ENCODE results near the gene RAB3IL1. TPM values are rescaled to one million over a fixed set of nuclear protein-coding genes. Genes with fewer than 3 reads are reported as not detected.

The RAB3IL1 gene
- total RNA-seq, 1 experiment from 2014 or later = 7.9 TPM

GRCh38 chr11:61960532-61960931 lies 43.2 kb upstream of the RAB3IL1 start:
- no peak for ATAC-seq

GRCh38 chr11:61959678-61960077 lies 42.3 kb upstream of the RAB3IL1 start:
- Histone ChIP-seq H3K4me3 (ENCODE audit: low read length) (no peak overlapping the region), H3K27me3 (ENCODE audit: low read length) (no peaks in the 10 kb centered on the region), H3K9me2 (replicated peaks; ENCODE audit: low read length) (no peaks in the 10 kb centered on the region), H4K20me1 (ENCODE audit: low read length) (peaks cover 9% of the 10 kb centered on the region), H3K27ac (ENCODE audit: low read length) (no peak overlapping the region), H3K9me3 (ENCODE audit: low read length) (no peaks in the 10 kb centered on the region), H3K9ac (ENCODE audit: low read length) (no peak overlapping the region), H3K79me2 (ENCODE audit: low read length) (peaks cover 4% of the 10 kb centered on the region), H3K4me1 (ENCODE audit: insufficient read depth, low read length) (peaks cover 8% of the 10 kb centered on the region), H3K36me3 (ENCODE audit: low read depth, low read length) (peaks cover 9% of the 10 kb centered on the region), H2AFZ (ENCODE audit: low read length) (no peak overlapping the region), H3F3A (ENCODE audit: low read length, unreplicated experiment) (no peaks in the 10 kb centered on the region), H3K4me2 (ENCODE audit: low read length) (no peak overlapping the region)
- ATAC-seq = no peak
- no peak for DNase-seq
- ChIA-PET POLR2A (ENCODE audit: unreplicated experiment) (interaction anchor here (0.6 kb wide), 1 partner anchor 13 kb away, joined by 3 read pairs; no protein-coding TSS in a partner anchor), CTCF (interaction anchor here (1.5 kb wide), 1 partner anchor 122 kb away, joined by 7 read pairs; no protein-coding TSS in a partner anchor)
- intact Hi-C loops (cut with micrococcal nuclease) = loop anchor here (5.0 kb wide), 1 partner anchor 62 kb away; no protein-coding TSS in a partner anchor
- BruUV-seq (replicated peaks) = no TSS peak
- TF ChIP-seq EZH2phosphoT487 (IDR thresholded peaks at IDR 0.05; ENCODE audit: borderline replicate concordance, low read length) (no peak), CTCF (conservative IDR thresholded peaks at IDR 0.05; ENCODE audit: low read depth, low read length) (no peak), EZH2 (IDR thresholded peaks at IDR 0.05; ENCODE audit: low read length, unreplicated experiment) (no peak)

More at GRCh38 chr11:61960532-61960931, 43.2 kb upstream of the RAB3IL1 start:
- Histone ChIP-seq H3K4me2 (ENCODE audit: low read length) (no peak overlapping the region), H3K27ac (ENCODE audit: low read length) (no peak overlapping the region), H3K4me1 (ENCODE audit: insufficient read depth, low read length) (peaks cover 17% of the 10 kb centered on the region), H3F3A (ENCODE audit: low read length, unreplicated experiment) (no peaks in the 10 kb centered on the region), H3K4me3 (ENCODE audit: low read length) (no peak overlapping the region), H4K20me1 (ENCODE audit: low read length) (peaks cover 17% of the 10 kb centered on the region), H2AFZ (ENCODE audit: low read length) (no peak overlapping the region), H3K9me3 (ENCODE audit: low read length) (no peaks in the 10 kb centered on the region), H3K9ac (ENCODE audit: low read length) (no peak overlapping the region), H3K79me2 (ENCODE audit: low read length) (peaks cover 12% of the 10 kb centered on the region), H3K36me3 (ENCODE audit: low read depth, low read length) (peaks cover 17% of the 10 kb centered on the region), H3K27me3 (ENCODE audit: low read length) (no peaks in the 10 kb centered on the region), H3K9me2 (replicated peaks; ENCODE audit: low read length) (no peaks in the 10 kb centered on the region)
- ChIA-PET POLR2A (ENCODE audit: unreplicated experiment) (no interaction called here), CTCF (no interaction called here)
- BruUV-seq (replicated peaks) = no TSS peak
- DNase-seq = no peak
- intact Hi-C loops (cut with micrococcal nuclease) = loop anchor here (5.0 kb wide), 1 partner anchor 63 kb away; no protein-coding TSS in a partner anchor
- no peak for TF ChIP-seq CTCF (conservative IDR thresholded peaks at IDR 0.05; ENCODE audit: low read depth, low read length)
- no peak for TF ChIP-seq EZH2 (IDR thresholded peaks at IDR 0.05; ENCODE audit: low read length, unreplicated experiment)
- no peak for TF ChIP-seq EZH2phosphoT487 (IDR thresholded peaks at IDR 0.05; ENCODE audit: borderline replicate concordance, low read length)

GRCh38 chr11:61959114-61959513 lies 41.7 kb upstream of the RAB3IL1 start:
- Histone ChIP-seq H3K9me3 (ENCODE audit: low read length) (no peaks in the 10 kb centered on the region), H3K27me3 (ENCODE audit: low read length) (no peaks in the 10 kb centered on the region), H3K4me1 (ENCODE audit: insufficient read depth, low read length) (peaks cover 8% of the 10 kb centered on the region), H3F3A (ENCODE audit: low read length, unreplicated experiment) (no peaks in the 10 kb centered on the region), H3K9me2 (replicated peaks; ENCODE audit: low read length) (no peaks in the 10 kb centered on the region), H3K27ac (ENCODE audit: low read length) (no peak overlapping the region), H3K79me2 (ENCODE audit: low read length) (no peaks in the 10 kb centered on the region), H3K4me2 (ENCODE audit: low read length) (no peak overlapping the region), H2AFZ (ENCODE audit: low read length) (no peak overlapping the region), H3K36me3 (ENCODE audit: low read depth, low read length) (peaks cover 3% of the 10 kb centered on the region), H3K4me3 (ENCODE audit: low read length) (no peak overlapping the region), H3K9ac (ENCODE audit: low read length) (no peak overlapping the region), H4K20me1 (ENCODE audit: low read length) (peaks cover 3% of the 10 kb centered on the region)
- ChIA-PET CTCF (interaction anchor here (0.7 to 1.5 kb wide), 2 partner anchors 9 to 123 kb away, joined by 3 to 7 read pairs; no protein-coding TSS in a partner anchor), POLR2A (ENCODE audit: unreplicated experiment) (interaction anchor here (0.6 kb wide), 1 partner anchor 13 kb away, joined by 3 read pairs; no protein-coding TSS in a partner anchor)
- no TSS peak for BruUV-seq (replicated peaks)
- peak; percentile 41; the same call in 1 of the 2 replicates for TF ChIP-seq CTCF (conservative IDR thresholded peaks at IDR 0.05; ENCODE audit: low read depth, low read length)
- no peak for TF ChIP-seq EZH2 (IDR thresholded peaks at IDR 0.05; ENCODE audit: low read length, unreplicated experiment)
- ATAC-seq = no peak
- intact Hi-C loops (cut with micrococcal nuclease) = no loop called here
- DNase-seq = peak; percentile 58
